Breast epithelium (tissue), 3 donors: ENCODE data around the gene ADAM23.

Experiments used
- CTCF ChIP-seq, 3 donors: fragments of 450-650 bp; IDR thresholded peaks; one replicate each; pipeline ENCODE4 v1.5.1; 2016 to 2017; ENCODE audit warnings: antibody characterized with exemption in 3 of 3, mild to moderate bottlenecking in 3 of 3, moderate library complexity in 3 of 3
- POLR2A ChIP-seq: fragments of 450-650 bp; IDR thresholded peaks from one replicate; pipeline ENCODE4 v1.6.1; 2016; ENCODE audit warnings: antibody characterized with exemption, mild to moderate bottlenecking, moderate library complexity
- POLR2AphosphoS5 ChIP-seq, 3 donors: sonication (generic); formaldehyde crosslinking; IDR thresholded peaks; one replicate each; pipeline ENCODE4 v1.6.1; 2017; ENCODE audit warnings: antibody characterized with exemption in 3 of 3

- TF ChIP-seq POLR2AphosphoS5 (IDR thresholded peaks at IDR 0.05) (no peak), CTCF (IDR thresholded peaks at IDR 0.05) (no peak), POLR2A (no peak)
Measured at GRCh38 chr2:206626108-206626507, 182.8 kb downstream of the ADAM23 start.
